Measurements from ENCODE around the gene ENTR1. TPM values are rescaled to one million over a fixed set of nuclear protein-coding genes. Genes with fewer than 3 reads are reported as not detected.

The ENTR1 gene
- total and polyA plus RNA-seq, 10 of the 15 experiments (the other 5 are each of a cell fraction or from before 2014, with no cell fraction given), result 8.2 to 96.4 (median 41.1) TPM

DNA sequence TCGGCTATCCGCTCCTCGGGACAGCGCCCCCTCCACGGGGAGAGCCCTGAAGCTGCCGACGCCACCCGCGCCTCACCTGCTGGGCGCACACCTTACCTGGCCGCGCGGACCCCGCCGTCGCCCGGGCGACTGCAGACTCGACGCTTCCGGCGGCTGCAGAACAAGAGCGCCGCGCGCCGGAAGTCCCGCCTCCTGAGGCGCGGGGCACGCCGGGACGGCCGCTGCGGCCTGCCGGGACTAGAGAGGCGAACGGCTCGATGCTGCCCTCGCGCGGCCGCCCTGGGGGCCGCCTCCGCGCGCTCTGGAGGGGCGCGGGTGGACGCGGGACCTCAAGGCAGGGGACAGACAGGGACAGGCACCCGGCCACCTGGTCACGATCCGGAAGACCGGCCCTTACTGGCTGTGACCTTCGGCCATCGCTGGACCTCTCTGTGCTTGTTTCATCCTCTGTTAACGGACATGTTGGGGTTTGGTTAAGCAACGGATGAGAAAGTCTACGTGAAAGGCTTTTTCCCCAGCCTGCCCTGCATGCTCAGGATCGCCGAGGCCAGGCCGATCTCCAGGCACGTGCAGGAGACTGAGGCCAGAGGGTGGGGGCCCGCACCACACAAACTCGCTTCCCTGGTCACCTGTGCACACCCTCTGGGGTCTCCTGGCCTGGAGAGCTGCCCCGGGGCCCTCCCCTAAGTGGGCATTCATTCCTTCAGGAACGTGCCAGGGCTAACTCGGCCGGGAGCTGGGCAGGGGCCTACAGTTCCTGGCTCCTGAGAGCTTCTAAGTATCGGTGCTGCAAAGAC, 10.2 kb downstream of the ENTR1 start, which contains the start of gene SNAPC4:
Gene SNAPC4 (minus strand): TSS at position 133 of the 797 bp plus-strand sequence. CDS start 1,742 bp downstream, outside the sequence.
- peaks cover 28% of the 10 kb centered on the region for H3K79me2 ChIP-seq (ENCODE audit: control insufficient read depth, insufficient read depth, low read length)
- WGBS (ENCODE audit: insufficient coverage, insufficient replicate concordance, low lambda C conversion rate, missing lambda C conversion rate), result 7% methylated on average over 71 of the region's 71 CpGs
- intact Hi-C loops (cut with micrococcal nuclease; ENCODE audit: unreplicated experiment) (loop anchor here (1.0 kb wide), 1 partner anchor 61 kb away; no protein-coding TSS in a partner anchor), in situ Hi-C loops (cut with MboI) (no loop called here)
- SMC1A ChIA-PET (ENCODE audit: uncharacterized antibody, unreplicated experiment), result interaction anchor here (1.1 kb wide), 1 partner anchor 10 kb away, joined by 4 read pairs; the partner anchor contains the start of gene ENTR1
- RAD21 ChIA-PET (ENCODE audit: unreplicated experiment), result interaction anchor here (1.7 kb wide), 1 partner anchor 37 kb away, joined by 6 read pairs; the partner anchor contains the start of gene DNLZ
- no peaks in the 10 kb centered on the region for H3K27me3 ChIP-seq (replicated peaks in 1 of 2; ENCODE audit: control insufficient read depth in 2 of 2, insufficient read depth in 2 of 2, low read length in 1 of 2)
- H3K4me2 ChIP-seq (ENCODE audit: control insufficient read depth, insufficient read depth), result peak within 1 kb of the TSS; percentile 92
- POLR2A ChIA-PET, result interaction anchor here (1.1 to 2.4 kb wide), 3 partner anchors 9 to 37 kb away, joined by 3 to 11 read pairs (median 3); partner anchors contain the start of genes ENTR1 and PMPCA
- BruUV-seq (replicated peaks), result no TSS peak
- peak; percentile 84 for FAIRE-seq
- H3K4me1 ChIP-seq (ENCODE audit: control insufficient read depth, insufficient read depth, low read length), result peaks cover 33% of the 10 kb centered on the region
- peak within 1 kb of the TSS; percentile 96 for H3K4me3 ChIP-seq
- peak; percentile 74 for ATAC-seq
- CTCF ChIA-PET, result interaction anchor here (0.5 to 2.5 kb wide), 8 partner anchors 9 to 310 kb away, joined by 3 to 21 read pairs (median 6); partner anchors contain the start of genes DNLZ, ENTR1 and PMPCA
- H2AFZ ChIP-seq (ENCODE audit: control insufficient read depth, low read depth, low read length), result peak within 1 kb of the TSS; percentile 74
- peaks cover 11 to 19% of the 10 kb centered on the region in 2 experiments for H3K36me3 ChIP-seq (ENCODE audit: control insufficient read depth in 2 of 2, insufficient read depth in 2 of 2, low read length in 1 of 2)
- no peaks in the 10 kb centered on the region for H3K9me3 ChIP-seq (replicated peaks; ENCODE audit: control insufficient read depth, insufficient read depth, low read length)
- peak within 1 kb of the TSS; percentile 61 for H3K27ac ChIP-seq (ENCODE audit: control insufficient read depth, insufficient read depth)
- DNase-seq (ENCODE audit: low read depth, low spot score), result peak; percentile 40
- H3K9ac ChIP-seq (ENCODE audit: control insufficient read depth, insufficient read depth, low read length), result peak within 1 kb of the TSS; percentile 82
- H4K20me1 ChIP-seq (ENCODE audit: control insufficient read depth, insufficient read depth), result no peaks in the 10 kb centered on the region
- TF ChIP-seq SIX5 (IDR thresholded peaks at IDR 0.05; ENCODE audit: low read depth, low read length, severe bottlenecking) (peak; percentile 58), PAX8 (IDR thresholded peaks at IDR 0.05) (no peak), CBX3 (IDR thresholded peaks at IDR 0.05; ENCODE audit: borderline replicate concordance, low read depth) (no peak), EP300 (IDR thresholded peaks at IDR 0.05; ENCODE audit: borderline replicate concordance in 1 of 2, control insufficient read depth in 1 of 2, low read depth in 2 of 2, low read length in 2 of 2) (no peak), HDAC6 (IDR thresholded peaks at IDR 0.05; ENCODE audit: unreplicated experiment) (no peak), WRNIP1 (IDR thresholded peaks at IDR 0.05; ENCODE audit: borderline replicate concordance, low read depth, low read length) (no peak), TCF12 (IDR thresholded peaks at IDR 0.05; ENCODE audit: low read depth, low read length) (no peak), CBFB (IDR thresholded peaks at IDR 0.05; ENCODE audit: low read depth) (no peak), JUNB (IDR thresholded peaks at IDR 0.05) (no peak), FOXK2 (IDR thresholded peaks at IDR 0.05) (no peak)
- TF ChIP-seq, protein P1, sequence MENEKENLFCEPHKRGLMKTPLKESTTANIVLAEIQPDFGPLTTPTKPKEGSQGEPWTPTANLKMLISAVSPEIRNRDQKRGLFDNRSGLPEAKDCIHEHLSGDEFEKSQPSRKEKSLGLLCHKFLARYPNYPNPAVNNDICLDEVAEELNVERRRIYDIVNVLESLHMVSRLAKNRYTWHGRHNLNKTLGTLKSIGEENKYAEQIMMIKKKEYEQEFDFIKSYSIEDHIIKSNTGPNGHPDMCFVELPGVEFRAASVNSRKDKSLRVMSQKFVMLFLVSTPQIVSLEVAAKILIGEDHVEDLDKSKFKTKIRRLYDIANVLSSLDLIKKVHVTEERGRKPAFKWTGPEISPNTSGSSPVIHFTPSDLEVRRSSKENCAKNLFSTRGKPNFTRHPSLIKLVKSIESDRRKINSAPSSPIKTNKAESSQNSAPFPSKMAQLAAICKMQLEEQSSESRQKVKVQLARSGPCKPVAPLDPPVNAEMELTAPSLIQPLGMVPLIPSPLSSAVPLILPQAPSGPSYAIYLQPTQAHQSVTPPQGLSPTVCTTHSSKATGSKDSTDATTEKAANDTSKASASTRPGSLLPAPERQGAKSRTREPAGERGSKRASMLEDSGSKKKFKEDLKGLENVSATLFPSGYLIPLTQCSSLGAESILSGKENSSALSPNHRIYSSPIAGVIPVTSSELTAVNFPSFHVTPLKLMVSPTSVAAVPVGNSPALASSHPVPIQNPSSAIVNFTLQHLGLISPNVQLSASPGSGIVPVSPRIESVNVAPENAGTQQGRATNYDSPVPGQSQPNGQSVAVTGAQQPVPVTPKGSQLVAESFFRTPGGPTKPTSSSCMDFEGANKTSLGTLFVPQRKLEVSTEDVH (IDR thresholded peaks at IDR 0.05; ENCODE audit: low read depth, partially characterized antibody), result no peak
- TF ChIP-seq, protein P2, sequence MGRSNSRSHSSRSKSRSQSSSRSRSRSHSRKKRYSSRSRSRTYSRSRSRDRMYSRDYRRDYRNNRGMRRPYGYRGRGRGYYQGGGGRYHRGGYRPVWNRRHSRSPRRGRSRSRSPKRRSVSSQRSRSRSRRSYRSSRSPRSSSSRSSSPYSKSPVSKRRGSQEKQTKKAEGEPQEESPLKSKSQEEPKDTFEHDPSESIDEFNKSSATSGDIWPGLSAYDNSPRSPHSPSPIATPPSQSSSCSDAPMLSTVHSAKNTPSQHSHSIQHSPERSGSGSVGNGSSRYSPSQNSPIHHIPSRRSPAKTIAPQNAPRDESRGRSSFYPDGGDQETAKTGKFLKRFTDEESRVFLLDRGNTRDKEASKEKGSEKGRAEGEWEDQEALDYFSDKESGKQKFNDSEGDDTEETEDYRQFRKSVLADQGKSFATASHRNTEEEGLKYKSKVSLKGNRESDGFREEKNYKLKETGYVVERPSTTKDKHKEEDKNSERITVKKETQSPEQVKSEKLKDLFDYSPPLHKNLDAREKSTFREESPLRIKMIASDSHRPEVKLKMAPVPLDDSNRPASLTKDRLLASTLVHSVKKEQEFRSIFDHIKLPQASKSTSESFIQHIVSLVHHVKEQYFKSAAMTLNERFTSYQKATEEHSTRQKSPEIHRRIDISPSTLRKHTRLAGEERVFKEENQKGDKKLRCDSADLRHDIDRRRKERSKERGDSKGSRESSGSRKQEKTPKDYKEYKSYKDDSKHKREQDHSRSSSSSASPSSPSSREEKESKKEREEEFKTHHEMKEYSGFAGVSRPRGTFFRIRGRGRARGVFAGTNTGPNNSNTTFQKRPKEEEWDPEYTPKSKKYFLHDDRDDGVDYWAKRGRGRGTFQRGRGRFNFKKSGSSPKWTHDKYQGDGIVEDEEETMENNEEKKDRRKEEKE (IDR thresholded peaks at IDR 0.05), result 0 out of 2 replicates have a peak, but pooled peaks have one; percentile 2
- TF ChIP-seq, protein P3, sequence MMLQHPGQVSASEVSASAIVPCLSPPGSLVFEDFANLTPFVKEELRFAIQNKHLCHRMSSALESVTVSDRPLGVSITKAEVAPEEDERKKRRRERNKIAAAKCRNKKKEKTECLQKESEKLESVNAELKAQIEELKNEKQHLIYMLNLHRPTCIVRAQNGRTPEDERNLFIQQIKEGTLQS (IDR thresholded peaks at IDR 0.05; ENCODE audit: borderline replicate concordance, extremely low read depth, low read depth, low read length), result peak; percentile 52; the same call in 1 of the 2 replicates

Measured in GM12878 (cell line).